AG09319 (cell line): ENCODE data around the gene MAP1A.

ENCODE experiments used
- DNase-seq: peaks from one replicate; pipeline ENCODE4 v3.0.0-alpha.2; 2010; ENCODE audit warnings: low read depth; ENCODE audit errors: extremely low read depth
- CTCF ChIP-seq: IDR thresholded peaks from 2 replicates; pipeline ENCODE4 v1.5.1; 2011; ENCODE audit warnings: low read depth, mild to moderate bottlenecking, inconsistent platforms, low read length, moderate library complexity

MAP1A gene

GRCh38 chr15:43525131-43525530 is 7.7 kb downstream of the MAP1A start:
- DNase-seq = no peak
- no peak for TF ChIP-seq CTCF

- no peak for TF ChIP-seq CTCF
Observed at GRCh38 chr15:43526261-43526930, 9.0 kb downstream of the MAP1A start.

GRCh38 chr15:43527016-43527801 is 9.8 kb downstream of the MAP1A start:
- no peak for TF ChIP-seq CTCF
- DNase-seq = no peak

More at GRCh38 chr15:43526261-43526930, 9.0 kb downstream of the MAP1A start:
- DNase-seq = no peak

GRCh38 chr15:43527802-43528541 is 10.6 kb downstream of the MAP1A start:
- no peak for TF ChIP-seq CTCF
- no peak for DNase-seq

GRCh38 chr15:43528542-43529007 is 11.2 kb downstream of the MAP1A start:
- DNase-seq = no peak
- TF ChIP-seq CTCF = no peak

GRCh38 chr15:43529141-43529540 is 11.7 kb downstream of the MAP1A start:
- DNase-seq = no peak
- no peak for TF ChIP-seq CTCF
